HG02870 (cell line): ENCODE results near the gene B3GNT4.
A peak's percentile ranks its signal among the peaks of the same experiment; 100 is the strongest.
"Not testable (repeated sequence)": the region's sequence is repeated elsewhere in the genome, so short reads cannot be mapped to it uniquely, and the experiment has no call there.

Experiments
- ATAC-seq: cut with Tn5 transposase; IDR thresholded peaks from one replicate; pipeline ENCODE4 v1.9.1; 2021; ENCODE audit warnings: mild to moderate bottlenecking, moderate library complexity; ENCODE audit not compliant: unreplicated experiment

The B3GNT4 gene

GRCh38 chr12:122203301-122204166 is at the start of gene B3GNT4:
Gene B3GNT4 (plus strand): TSS chr12:122203709. CDS start chr12:122204619, 910 bp downstream.
- ATAC-seq, result no peak

GRCh38 chr12:122155705-122156104 is 47.8 kb upstream of the B3GNT4 start:
- no peak for ATAC-seq

GRCh38 chr12:122158700-122159285 is 44.7 kb upstream of the B3GNT4 start:
- ATAC-seq, result no peak

GRCh38 chr12:122159882-122160281 is 43.6 kb upstream of the B3GNT4 start:
- ATAC-seq, result no peak

- ATAC-seq, result no peak
Measured at GRCh38 chr12:122160761-122161160, 42.7 kb upstream of the B3GNT4 start.

GRCh38 chr12:122161682-122162081 is 41.8 kb upstream of the B3GNT4 start:
- ATAC-seq, result no peak

- ATAC-seq, result no peak
Measured at GRCh38 chr12:122162976-122163375, 40.5 kb upstream of the B3GNT4 start.

GRCh38 chr12:122166422-122167349 is 36.8 kb upstream of the B3GNT4 start:
- peak; percentile 68 for ATAC-seq

- ATAC-seq, result no peak
Measured at GRCh38 chr12:122167356-122167925, 36.1 kb upstream of the B3GNT4 start.

GRCh38 chr12:122168492-122168891 is 35.0 kb upstream of the B3GNT4 start:
- no peak for ATAC-seq

GRCh38 chr12:122171399-122171798 is 32.1 kb upstream of the B3GNT4 start:
- no peak for ATAC-seq

- no peak for ATAC-seq
Measured at GRCh38 chr12:122172262-122172939, 31.1 kb upstream of the B3GNT4 start.

GRCh38 chr12:122174155-122174845 is 29.2 kb upstream of the B3GNT4 start, which contains the start of gene IL31:
Gene IL31 (minus strand): TSS chr12:122174221. CDS start chr12:122174172, 49 bp downstream.
- ATAC-seq, result no peak

- not testable (repeated sequence) for ATAC-seq
Measured at GRCh38 chr12:122176473-122176872, 27.0 kb upstream of the B3GNT4 start.

- ATAC-seq, result no peak
Measured at GRCh38 chr12:122182887-122183587, 20.5 kb upstream of the B3GNT4 start, which contains the start of gene LRRC43. Gene LRRC43 (plus strand): TSS chr12:122183123. CDS start chr12:122183145, 22 bp downstream.

GRCh38 chr12:122183588-122183940 is 19.9 kb upstream of the B3GNT4 start:
- no peak for ATAC-seq

- no peak for ATAC-seq
Measured at GRCh38 chr12:122184517-122184916, 19.0 kb upstream of the B3GNT4 start.

GRCh38 chr12:122185079-122185478 is 18.4 kb upstream of the B3GNT4 start:
- no peak for ATAC-seq

- ATAC-seq, result no peak
Measured at GRCh38 chr12:122185494-122186082, 17.9 kb upstream of the B3GNT4 start.
